HK-2 (cell line): ENCODE data around the gene NOM1.

Experiments used
- DNase-seq: peaks from one replicate; pipeline ENCODE4 v3.0.0-alpha.2; 2018; ENCODE audit not compliant: unreplicated experiment

The NOM1 gene

DNA sequence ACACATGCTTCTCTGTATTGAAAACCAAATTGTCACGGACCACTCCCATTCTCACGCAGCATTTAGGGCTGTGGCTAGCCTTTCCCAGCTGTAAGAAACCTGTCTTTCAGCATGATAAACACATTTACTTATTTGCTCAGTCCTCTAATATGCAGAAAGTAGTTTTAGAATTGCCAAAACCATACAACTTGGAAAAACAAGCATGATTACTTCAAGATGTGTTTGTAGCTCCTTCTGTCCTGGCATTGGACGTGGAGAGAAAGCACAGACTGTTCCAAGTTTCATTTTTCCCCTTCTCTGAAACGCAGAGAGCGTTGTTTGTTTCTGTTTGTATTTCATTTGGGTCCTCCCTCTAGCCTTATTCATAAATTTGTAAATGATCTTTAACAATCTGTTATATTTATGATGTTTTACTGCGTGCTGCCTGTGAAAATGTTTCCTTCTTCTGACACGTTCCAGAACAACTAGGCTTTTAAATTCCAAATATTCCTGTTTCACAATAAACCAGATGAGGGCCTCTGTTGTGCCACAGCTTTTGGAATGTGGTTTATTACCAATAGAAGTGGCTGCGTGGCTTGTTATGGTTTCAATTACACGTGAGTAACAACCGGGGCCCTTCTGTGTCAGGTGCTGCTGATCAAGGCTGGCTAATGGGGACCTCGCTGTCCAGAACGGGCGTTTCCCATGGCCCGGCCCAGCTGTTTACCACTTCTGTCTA, 34.8 kb downstream of the NOM1 start:
- no peak for DNase-seq

GRCh38 chr7:156985101-156985992, 35.8 kb downstream of the NOM1 start:
- no peak for DNase-seq

DNA sequence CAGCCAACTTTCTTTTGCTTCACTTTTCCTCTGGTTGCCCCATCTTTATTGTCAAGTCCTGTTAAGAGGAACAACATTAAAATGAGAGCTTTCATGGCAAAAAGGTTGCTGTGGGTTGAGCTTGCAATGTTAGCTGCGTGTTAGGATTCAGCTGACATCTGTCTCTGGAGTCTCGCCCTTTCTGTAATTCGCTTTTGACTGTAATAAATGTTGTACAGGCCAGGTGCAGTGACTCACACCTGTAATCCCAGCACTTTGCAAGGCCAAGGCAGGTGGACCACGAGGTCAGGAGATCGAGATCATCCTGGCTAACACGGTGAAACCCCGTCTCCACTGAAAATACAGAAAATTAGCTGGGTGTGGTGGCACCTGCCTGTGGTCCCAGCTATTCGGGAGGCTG, 36.9 kb downstream of the NOM1 start:
- DNase-seq, result no peak

DNA sequence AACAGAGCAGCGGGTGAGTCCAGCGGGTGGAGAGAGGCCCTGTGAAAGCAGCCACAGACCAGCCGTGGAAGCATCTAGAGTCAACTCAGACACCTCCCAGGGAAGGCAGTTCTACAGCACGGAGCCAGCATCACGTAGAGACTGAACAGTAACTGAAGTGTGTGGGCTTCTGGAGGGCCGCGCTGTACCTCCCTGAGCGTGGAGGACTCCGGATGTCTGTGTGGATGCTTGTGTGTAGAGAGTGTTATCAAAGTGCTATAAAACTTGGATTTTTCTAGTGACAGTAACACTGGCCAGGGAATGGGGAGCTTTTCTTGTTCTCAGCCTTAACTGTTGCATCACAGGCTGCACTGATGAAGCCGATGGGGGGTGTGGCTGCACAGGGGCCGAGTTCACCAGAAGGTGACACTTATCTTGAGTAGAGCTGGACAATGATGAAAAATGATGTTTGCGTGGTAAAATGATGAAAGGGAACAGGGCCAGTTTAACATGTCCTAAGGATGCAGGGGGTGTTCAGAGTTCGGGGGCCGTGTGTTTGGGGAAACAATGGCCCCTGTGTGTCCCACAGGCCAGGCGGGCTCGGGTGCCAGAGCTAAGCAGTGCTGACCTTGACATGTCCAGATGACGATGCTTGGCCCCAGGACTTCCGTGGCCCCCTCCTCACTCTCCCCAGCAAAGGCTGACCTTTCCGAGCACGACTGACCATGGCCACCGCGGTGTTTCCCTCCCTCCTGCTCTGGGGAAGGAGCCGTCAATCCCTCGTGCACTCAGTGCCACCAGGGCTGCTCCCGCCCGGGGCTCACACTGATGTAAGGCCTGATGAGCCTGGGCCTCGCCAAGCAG, 39.1 kb downstream of the NOM1 start:
- no peak for DNase-seq

- DNase-seq, result no peak
Measured at GRCh38 chr7:156989766-156990535, 40.4 kb downstream of the NOM1 start.

- DNase-seq, result no peak
Measured at GRCh38 chr7:156993021-156993924, 43.8 kb downstream of the NOM1 start.

DNA sequence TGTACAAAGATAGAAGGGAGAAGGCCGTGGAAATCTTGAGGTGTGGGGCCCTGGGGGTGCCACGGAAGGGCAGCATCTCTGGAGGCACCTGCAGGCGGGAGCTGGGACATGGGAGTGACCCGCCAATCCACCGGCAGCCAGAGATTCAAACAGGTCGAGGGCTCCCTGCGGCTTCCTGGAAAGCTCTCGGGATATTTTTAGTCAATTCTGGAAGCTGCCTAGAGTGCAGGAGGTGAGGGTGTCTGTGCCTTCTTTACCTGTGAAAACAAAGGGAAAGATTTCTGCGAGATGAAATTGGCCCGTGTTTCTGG, 44.4 kb downstream of the NOM1 start:
- no peak for DNase-seq

GRCh38 chr7:156994417-156994816, 44.9 kb downstream of the NOM1 start:
- DNase-seq, result no peak

GRCh38 chr7:156998988-156999957, 49.8 kb downstream of the NOM1 start:
- DNase-seq, result no peak

DNA sequence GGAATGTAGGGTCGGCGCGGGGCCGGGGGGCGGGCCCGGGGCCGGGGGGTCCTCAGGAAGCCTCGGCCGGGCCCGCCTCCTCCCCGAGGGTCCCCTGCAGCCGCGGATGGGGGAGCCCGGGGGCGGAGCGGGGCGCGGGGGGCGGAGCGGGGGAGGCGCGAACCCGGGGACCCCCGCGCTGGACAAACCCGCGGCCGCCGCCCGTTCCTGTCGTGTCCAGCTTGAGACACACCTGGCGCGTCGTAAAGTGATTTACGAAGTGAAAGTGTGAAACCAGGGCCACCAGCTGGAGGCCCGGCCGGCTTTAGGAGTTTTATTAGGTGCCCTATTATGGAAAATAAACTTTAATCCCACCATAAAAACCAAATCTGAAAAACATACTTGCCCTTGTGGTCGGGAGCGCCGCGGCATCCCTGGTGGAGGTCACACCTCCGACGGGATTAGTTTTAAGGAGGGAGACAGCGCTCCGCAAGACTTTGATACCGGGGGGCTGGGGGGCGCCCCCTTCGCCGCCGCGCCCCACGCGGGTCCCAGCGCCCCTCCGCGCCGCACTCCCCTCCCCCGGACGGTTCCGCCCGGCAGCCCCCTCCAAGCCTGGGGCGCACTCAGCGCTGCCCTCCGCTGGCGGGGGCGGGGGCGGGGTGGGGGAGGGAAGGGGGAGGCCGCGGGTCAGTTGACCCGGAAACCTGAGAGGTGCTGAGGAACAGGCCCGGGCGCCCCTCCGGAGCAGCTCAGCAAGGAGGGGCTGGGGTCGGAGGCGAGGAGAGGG, 50.6 kb downstream of the NOM1 start:
- no peak for DNase-seq

DNA sequence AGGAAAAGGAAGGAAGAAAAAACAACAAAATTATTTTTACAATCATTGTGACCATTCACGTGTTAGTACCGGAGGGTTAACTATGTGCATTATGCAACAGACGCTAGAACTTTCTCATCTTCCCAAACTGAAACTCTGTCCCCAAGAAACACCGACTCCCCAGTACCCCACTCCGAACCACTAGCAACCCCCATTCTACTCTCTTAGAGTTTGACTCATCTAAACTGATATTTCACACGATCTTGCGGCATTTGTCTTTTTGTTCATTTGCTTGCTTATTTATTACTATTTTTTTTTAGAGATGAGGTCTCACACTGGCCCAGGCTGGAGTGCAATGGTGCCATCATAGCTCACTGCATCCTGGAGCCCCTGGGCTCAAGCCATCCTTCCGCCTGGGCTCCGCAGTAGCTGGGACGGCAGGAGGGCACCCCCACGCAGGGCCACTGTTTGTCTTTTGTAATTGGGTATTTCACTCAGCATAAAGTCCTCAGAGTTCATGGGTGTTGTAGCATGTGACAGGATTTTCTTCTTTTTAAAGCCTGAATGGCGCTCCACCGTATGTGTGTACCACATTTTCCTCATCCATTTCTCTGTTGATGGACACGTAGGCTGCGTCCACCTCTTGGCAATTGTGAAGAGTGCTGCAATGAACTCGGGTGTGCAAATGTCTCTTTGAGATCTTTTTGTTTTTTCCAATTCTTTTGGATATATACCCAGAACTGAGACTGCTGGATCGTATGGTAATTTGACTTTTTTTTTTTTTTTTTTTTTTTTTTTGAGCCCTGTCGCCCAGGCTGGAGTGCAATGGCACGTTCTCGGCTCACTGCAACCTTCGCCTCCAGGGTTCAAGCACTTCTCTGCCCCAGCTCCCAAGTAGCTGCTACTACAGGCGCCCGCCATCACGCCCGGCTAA, 51.5 kb downstream of the NOM1 start:
- no peak for DNase-seq

- DNase-seq, result no peak
Measured at GRCh38 chr7:157001920-157002818, 52.7 kb downstream of the NOM1 start.

GRCh38 chr7:157002819-157003421, 53.4 kb downstream of the NOM1 start:
- DNase-seq, result no peak

DNA sequence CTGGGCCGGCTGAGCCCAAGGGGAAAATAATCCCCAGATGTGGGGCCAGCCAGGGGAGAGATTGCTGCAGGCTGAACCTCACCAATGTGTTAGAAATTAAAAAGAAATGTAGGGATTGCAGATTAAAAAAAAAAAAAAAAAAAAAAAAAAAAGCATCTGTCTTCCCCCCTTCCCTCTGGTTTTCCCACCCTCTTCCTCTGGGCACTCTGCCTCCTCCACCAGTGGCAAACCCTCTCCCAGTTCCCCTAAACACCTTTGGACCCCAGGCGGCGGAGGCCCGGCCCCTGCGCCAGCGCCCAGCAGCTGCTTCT, 53.9 kb downstream of the NOM1 start:
- DNase-seq, result no peak

- no peak for DNase-seq
Measured at GRCh38 chr7:157003756-157004520, 54.4 kb downstream of the NOM1 start.
